RWPE1 (cell line): ENCODE measurements around the gene EFNA3.

Experiments
- CTCF ChIA-PET: fragments of 350-600 bp; sonication (Branson Sonifier 250); formaldehyde crosslinking; extraction: SDS; loops from one replicate; lab custom pipeline; 2021; lab: Yijun Ruan, JAX
- POLR2A ChIA-PET: fragments of 400-600 bp; formaldehyde crosslinking; extraction: SDS; loops from one replicate; lab custom pipeline; 2020; ENCODE audit warnings: antibody characterized with exemption; ENCODE audit not compliant: low non-redundant PET; lab: Yijun Ruan, JAX
- DNase-seq: peaks from one replicate; pipeline ENCODE4 v3.0.0; 2012; ENCODE audit warnings: low spot score
- H3K27ac ChIP-seq: fragments of 450-650 bp; 2 replicates; pipeline ENCODE4 v1.5.1; 2017
- CTCF ChIP-seq: fragments of 450-650 bp; conservative IDR thresholded peaks from 2 replicates; pipeline ENCODE4 v1.5.1; 2017; ENCODE audit warnings: low read depth, mild to moderate bottlenecking

EFNA3 gene

GRCh38 chr1:155084722-155085503 lies 6.3 kb downstream of the EFNA3 start:
- POLR2A ChIA-PET, result no interaction called here
- DNase-seq, result peak; percentile 95
- TF ChIP-seq CTCF, result peak; percentile 81
- H3K27ac ChIP-seq, result peak overlapping the region; percentile 89
- CTCF ChIA-PET, result interaction anchor here (0.5 to 3.1 kb wide), 30 partner anchors 9 to 1365 kb away, joined by 3 to 21 read pairs (median 5); partner anchors contain the start of genes ADAM15, KRTCAP2 and SLC50A1

GRCh38 chr1:155085504-155086127 lies 7.0 kb downstream of the EFNA3 start:
- no peak for TF ChIP-seq CTCF
- peak; percentile 77 for DNase-seq
- ChIA-PET POLR2A (no interaction called here), CTCF (interaction anchor here (0.5 to 3.1 kb wide), 27 partner anchors 10 to 1366 kb away, joined by 3 to 21 read pairs (median 5); partner anchors contain the start of genes ADAM15, KRTCAP2 and SLC50A1)
- H3K27ac ChIP-seq, result peak overlapping the region; percentile 89

- TF ChIP-seq CTCF, result peak; percentile 98
- ChIA-PET CTCF (interaction anchor here (0.6 to 3.1 kb wide), 11 partner anchors 9 to 180 kb away, joined by 3 to 21 read pairs (median 5); partner anchors contain the start of gene KRTCAP2), POLR2A (no interaction called here)
- peak overlapping the region; percentile 89 for H3K27ac ChIP-seq
- DNase-seq, result peak; percentile 78
These were observed 7.6 kb downstream of the EFNA3 start for GRCh38 chr1:155086128-155086741.

- no peak for DNase-seq
- H3K27ac ChIP-seq, result no peak overlapping the region; the same call in 1 of the 2 replicates
- ChIA-PET POLR2A (no interaction called here), CTCF (interaction anchor here (0.6 to 3.1 kb wide), 5 partner anchors 9 to 180 kb away, joined by 3 to 21 read pairs (median 12); partner anchors contain the start of gene KRTCAP2)
- no peak for TF ChIP-seq CTCF
These were observed 8.4 kb downstream of the EFNA3 start for GRCh38 chr1:155086856-155087535.

GRCh38 chr1:155091071-155092051 lies 12.7 kb downstream of the EFNA3 start:
- peak; percentile 57 for DNase-seq
- CTCF ChIA-PET, result interaction anchor here (0.5 to 2.5 kb wide), 32 partner anchors 8 to 313 kb away, joined by 3 to 29 read pairs (median 4); partner anchors contain the start of genes EFNA4, KRTCAP2, PBXIP1 and SHC1
- no peak overlapping the region for H3K27ac ChIP-seq

More at GRCh38 chr1:155091071-155092051, 12.7 kb downstream of the EFNA3 start:
- peak; percentile 95 for TF ChIP-seq CTCF
- POLR2A ChIA-PET, result no interaction called here
